ENCODE measurements around the gene ST3GAL6. TPM values are rescaled to one million over a fixed set of nuclear protein-coding genes. Genes with fewer than 3 reads are reported as not detected.

The ST3GAL6 gene
- total RNA-seq, 1 experiment from 2014 or later = not detected

- no peak overlapping the region for H3K27ac ChIP-seq (ENCODE audit: low read length)
- no peaks in the 10 kb centered on the region for H3K9me3 ChIP-seq (ENCODE audit: low read length)
- H3K4me2 ChIP-seq (ENCODE audit: low read depth, low read length, poor library complexity, severe bottlenecking) = no peak overlapping the region
Measured at GRCh38 chr3:98761643-98762229, 1.4 kb upstream of the ST3GAL6 start.

GRCh38 chr3:98763819-98764418 is 779 bp downstream of the ST3GAL6 start:
- H3K27me3 ChIP-seq (ENCODE audit: low read length) = no peaks in the 10 kb centered on the region
- H3K36me3 ChIP-seq (ENCODE audit: insufficient read depth, low read length) = no peaks in the 10 kb centered on the region
- H3K9ac ChIP-seq (ENCODE audit: low read length) = no peak overlapping the region
- no peak overlapping the region for H2AFZ ChIP-seq (ENCODE audit: low read length)
- no peak overlapping the region for H3K4me3 ChIP-seq (ENCODE audit: low read length)
- H3K4me1 ChIP-seq (ENCODE audit: low read length) = no peaks in the 10 kb centered on the region
- no peaks in the 10 kb centered on the region for H3K79me2 ChIP-seq (ENCODE audit: low read length)
- no peak overlapping the region for H3K4me2 ChIP-seq (ENCODE audit: low read depth, low read length, poor library complexity, severe bottlenecking)
- no peaks in the 10 kb centered on the region for H3K9me2 ChIP-seq (replicated peaks; ENCODE audit: insufficient read depth, low read length)
- no peaks in the 10 kb centered on the region for H3K9me3 ChIP-seq (ENCODE audit: low read length)
- peak; percentile 14 for DNase-seq
- H4K20me1 ChIP-seq (ENCODE audit: insufficient read depth, low read depth, low read length) = no peaks in the 10 kb centered on the region
- H3K27ac ChIP-seq (ENCODE audit: low read length) = no peak overlapping the region

More at GRCh38 chr3:98761643-98762229, 1.4 kb upstream of the ST3GAL6 start:
- H3K4me1 ChIP-seq (ENCODE audit: low read length) = no peaks in the 10 kb centered on the region
- H3K9ac ChIP-seq (ENCODE audit: low read length) = no peak overlapping the region
- no peaks in the 10 kb centered on the region for H3K36me3 ChIP-seq (ENCODE audit: insufficient read depth, low read length)
- H3K9me2 ChIP-seq (replicated peaks; ENCODE audit: insufficient read depth, low read length) = no peaks in the 10 kb centered on the region
- no peaks in the 10 kb centered on the region for H3K27me3 ChIP-seq (ENCODE audit: low read length)
- no peaks in the 10 kb centered on the region for H3K79me2 ChIP-seq (ENCODE audit: low read length)
- no peak overlapping the region for H3K4me3 ChIP-seq (ENCODE audit: low read length)
- no peak overlapping the region for H2AFZ ChIP-seq (ENCODE audit: low read length)
- DNase-seq = peak; percentile 32
- H4K20me1 ChIP-seq (ENCODE audit: insufficient read depth, low read depth, low read length) = no peaks in the 10 kb centered on the region

- DNase-seq = peak; percentile 21
- no peaks in the 10 kb centered on the region for H3K27me3 ChIP-seq (ENCODE audit: low read length)
- H3K9me3 ChIP-seq (ENCODE audit: low read length) = no peaks in the 10 kb centered on the region
- H3K27ac ChIP-seq (ENCODE audit: low read length) = no peak overlapping the region
- no peak overlapping the region for H2AFZ ChIP-seq (ENCODE audit: low read length)
- no peaks in the 10 kb centered on the region for H3K9me2 ChIP-seq (replicated peaks; ENCODE audit: insufficient read depth, low read length)
- H3K9ac ChIP-seq (ENCODE audit: low read length) = no peak overlapping the region
- no peak overlapping the region for H3K4me2 ChIP-seq (ENCODE audit: low read depth, low read length, poor library complexity, severe bottlenecking)
- H3K4me3 ChIP-seq (ENCODE audit: low read length) = no peak overlapping the region
- H3K79me2 ChIP-seq (ENCODE audit: low read length) = no peaks in the 10 kb centered on the region
- no peaks in the 10 kb centered on the region for H4K20me1 ChIP-seq (ENCODE audit: insufficient read depth, low read depth, low read length)
- H3K36me3 ChIP-seq (ENCODE audit: insufficient read depth, low read length) = no peaks in the 10 kb centered on the region
- H3K4me1 ChIP-seq (ENCODE audit: low read length) = no peaks in the 10 kb centered on the region
Measured at GRCh38 chr3:98764472-98764884, 1.3 kb downstream of the ST3GAL6 start.

- no peaks in the 10 kb centered on the region for H3K9me3 ChIP-seq (ENCODE audit: low read length)
- no peaks in the 10 kb centered on the region for H4K20me1 ChIP-seq (ENCODE audit: insufficient read depth, low read depth, low read length)
- no peak overlapping the region for H3K4me3 ChIP-seq (ENCODE audit: low read length)
- H3K9ac ChIP-seq (ENCODE audit: low read length) = no peak overlapping the region
- H3K4me2 ChIP-seq (ENCODE audit: low read depth, low read length, poor library complexity, severe bottlenecking) = no peak overlapping the region
- no peaks in the 10 kb centered on the region for H3K27me3 ChIP-seq (ENCODE audit: low read length)
- H3K9me2 ChIP-seq (replicated peaks; ENCODE audit: insufficient read depth, low read length) = no peaks in the 10 kb centered on the region
- H2AFZ ChIP-seq (ENCODE audit: low read length) = no peak overlapping the region
- no peaks in the 10 kb centered on the region for H3K79me2 ChIP-seq (ENCODE audit: low read length)
- H3K36me3 ChIP-seq (ENCODE audit: insufficient read depth, low read length) = no peaks in the 10 kb centered on the region
- no peak overlapping the region for H3K27ac ChIP-seq (ENCODE audit: low read length)
- no peak for DNase-seq
- H3K4me1 ChIP-seq (ENCODE audit: low read length) = no peaks in the 10 kb centered on the region
Measured at GRCh38 chr3:98765721-98766120, 2.6 kb downstream of the ST3GAL6 start.

GRCh38 chr3:98766924-98767323 is 3.8 kb downstream of the ST3GAL6 start:
- H3K27ac ChIP-seq (ENCODE audit: low read length) = no peak overlapping the region
- H3K4me1 ChIP-seq (ENCODE audit: low read length) = no peaks in the 10 kb centered on the region
- no peaks in the 10 kb centered on the region for H3K79me2 ChIP-seq (ENCODE audit: low read length)
- H3K4me3 ChIP-seq (ENCODE audit: low read length) = no peak overlapping the region
- H3K27me3 ChIP-seq (ENCODE audit: low read length) = no peaks in the 10 kb centered on the region
- no peak for DNase-seq
- no peak overlapping the region for H2AFZ ChIP-seq (ENCODE audit: low read length)
- H3K36me3 ChIP-seq (ENCODE audit: insufficient read depth, low read length) = no peaks in the 10 kb centered on the region
- H4K20me1 ChIP-seq (ENCODE audit: insufficient read depth, low read depth, low read length) = no peaks in the 10 kb centered on the region
- H3K4me2 ChIP-seq (ENCODE audit: low read depth, low read length, poor library complexity, severe bottlenecking) = no peak overlapping the region
- no peaks in the 10 kb centered on the region for H3K9me2 ChIP-seq (replicated peaks; ENCODE audit: insufficient read depth, low read length)
- H3K9ac ChIP-seq (ENCODE audit: low read length) = no peak overlapping the region
- H3K9me3 ChIP-seq (ENCODE audit: low read length) = no peaks in the 10 kb centered on the region

- Histone ChIP-seq H3K27ac (ENCODE audit: low read length) (no peak overlapping the region), H2AFZ (ENCODE audit: low read length) (no peak overlapping the region), H3K9me3 (ENCODE audit: low read length) (no peaks in the 10 kb centered on the region), H3K79me2 (ENCODE audit: low read length) (no peaks in the 10 kb centered on the region), H3K4me3 (ENCODE audit: low read length) (no peak overlapping the region), H3K4me2 (ENCODE audit: low read depth, low read length, poor library complexity, severe bottlenecking) (no peak overlapping the region), H3K4me1 (ENCODE audit: low read length) (no peaks in the 10 kb centered on the region), H3K27me3 (ENCODE audit: low read length) (no peaks in the 10 kb centered on the region), H3K9me2 (replicated peaks; ENCODE audit: insufficient read depth, low read length) (no peaks in the 10 kb centered on the region), H3K36me3 (ENCODE audit: insufficient read depth, low read length) (no peaks in the 10 kb centered on the region), H3K9ac (ENCODE audit: low read length) (no peak overlapping the region), H4K20me1 (ENCODE audit: insufficient read depth, low read depth, low read length) (no peaks in the 10 kb centered on the region)
- no peak for DNase-seq
Measured at GRCh38 chr3:98768961-98769360, 5.8 kb downstream of the ST3GAL6 start.

- Histone ChIP-seq H3K4me3 (ENCODE audit: low read length) (no peak overlapping the region), H3K79me2 (ENCODE audit: low read length) (no peaks in the 10 kb centered on the region), H4K20me1 (ENCODE audit: insufficient read depth, low read depth, low read length) (no peaks in the 10 kb centered on the region), H3K36me3 (ENCODE audit: insufficient read depth, low read length) (no peaks in the 10 kb centered on the region), H3K27ac (ENCODE audit: low read length) (no peak overlapping the region), H3K9me3 (ENCODE audit: low read length) (no peaks in the 10 kb centered on the region), H3K27me3 (ENCODE audit: low read length) (no peaks in the 10 kb centered on the region), H3K4me1 (ENCODE audit: low read length) (no peaks in the 10 kb centered on the region), H3K4me2 (ENCODE audit: low read depth, low read length, poor library complexity, severe bottlenecking) (no peak overlapping the region), H3K9me2 (replicated peaks; ENCODE audit: insufficient read depth, low read length) (no peaks in the 10 kb centered on the region), H2AFZ (ENCODE audit: low read length) (no peak overlapping the region), H3K9ac (ENCODE audit: low read length) (no peak overlapping the region)
- DNase-seq = no peak
Measured at GRCh38 chr3:98769448-98769847, 6.3 kb downstream of the ST3GAL6 start.

GRCh38 chr3:98770261-98771039 is 7.3 kb downstream of the ST3GAL6 start:
- Histone ChIP-seq H3K36me3 (ENCODE audit: insufficient read depth, low read length) (no peaks in the 10 kb centered on the region), H3K79me2 (ENCODE audit: low read length) (no peaks in the 10 kb centered on the region), H2AFZ (ENCODE audit: low read length) (no peak overlapping the region), H4K20me1 (ENCODE audit: insufficient read depth, low read depth, low read length) (no peaks in the 10 kb centered on the region), H3K9me2 (replicated peaks; ENCODE audit: insufficient read depth, low read length) (no peaks in the 10 kb centered on the region), H3K4me1 (ENCODE audit: low read length) (no peaks in the 10 kb centered on the region), H3K27me3 (ENCODE audit: low read length) (no peaks in the 10 kb centered on the region), H3K27ac (ENCODE audit: low read length) (no peak overlapping the region), H3K4me3 (ENCODE audit: low read length) (no peak overlapping the region), H3K9ac (ENCODE audit: low read length) (no peak overlapping the region), H3K4me2 (ENCODE audit: low read depth, low read length, poor library complexity, severe bottlenecking) (no peak overlapping the region), H3K9me3 (ENCODE audit: low read length) (no peaks in the 10 kb centered on the region)
- peak; percentile 10 for DNase-seq

All from Karpas-422 (cell line).